Testis (tissue), 2 donors: ENCODE results near the gene CARMIL1.

Experiments
- CTCF ChIP-seq, 3 experiments: fragments of 450-650 bp in 2 of 3; fragments of 200-600 bp in 1 of 3; sonication (generic) in 1 of 3; IDR thresholded peaks; one replicate each; pipeline ENCODE4 v1.5.1; 2016 to 2019; ENCODE audit warnings: antibody characterized with exemption in 3 of 3, mild to moderate bottlenecking in 2 of 3, moderate library complexity in 1 of 3
- POLR2A ChIP-seq: fragments of 450-650 bp; IDR thresholded peaks from one replicate; pipeline ENCODE4 v1.6.1; 2017; ENCODE audit warnings: antibody characterized with exemption, mild to moderate bottlenecking, moderate library complexity

GRCh38 chr6:25454136-25454535, 175.0 kb downstream of the CARMIL1 start:
- TF ChIP-seq CTCF (IDR thresholded peaks at IDR 0.05) (no peak), POLR2A (no peak)
